GM12878 (cell line): Measurements from ENCODE around the gene MSRB2. TPM values are rescaled to one million over a fixed set of nuclear protein-coding genes. Genes with fewer than 3 reads are reported as not detected.

ENCODE experiments used
- ATAC-seq: fragments of 200-7000 bp; cut with Tn5 transposase; 3 replicates; pipeline ENCODE4 v1.9.1; 2020; ENCODE audit warnings: mild to moderate bottlenecking, moderate library complexity
- BruUV-seq: library from RNA; stranded (reverse); fragments of 400-500 nt; replicated peaks from 2 replicates; lab custom pipeline; 2021; lab: Mats Ljungman, UMichigan
- CTCF ChIA-PET: fragments of 300-600 bp; sonication (Branson Sonifier 250); formaldehyde crosslinking; extraction: SDS; loops from one replicate; lab custom pipeline; 2021; ENCODE audit warnings: inconsistent platforms; lab: Yijun Ruan, JAX
- POLR2A ChIA-PET: fragments of 350-600 bp; formaldehyde crosslinking; extraction: SDS; loops from one replicate; lab custom pipeline; 2021; ENCODE audit warnings: inconsistent platforms; lab: Charles Lee
- RAD21 ChIA-PET: fragments of 300-600 bp; sonication (Branson Sonifier 250); formaldehyde crosslinking; loops from one replicate; lab custom pipeline; 2023; ENCODE audit warnings: antibody characterized with exemption; ENCODE audit not compliant: unreplicated experiment; lab: Charles Lee
- SMC1A ChIA-PET: fragments of 300-600 bp; sonication (Branson Sonifier 250); formaldehyde crosslinking; loops from one replicate; lab custom pipeline; 2023; ENCODE audit not compliant: unreplicated experiment, uncharacterized antibody; lab: Charles Lee
- DNase-seq: peaks from one replicate; pipeline ENCODE4 v3.0.0-alpha.2; 2011; ENCODE audit warnings: low read depth, low spot score
- FAIRE-seq: peaks from 3 replicates; lab custom pipeline; 2011; peaks lifted over from hg19 to GRCh38; lab: Jason Lieb, UNC
- H2AFZ ChIP-seq: 2 replicates; pipeline ENCODE4 v1.6.0; 2011; ENCODE audit warnings: low read depth, low read length, control low read depth; ENCODE audit not compliant: control insufficient read depth
- H3K27ac ChIP-seq: 2 replicates; pipeline ENCODE4 v1.5.1; 2011; ENCODE audit warnings: control low read depth; ENCODE audit not compliant: control insufficient read depth, insufficient read depth
- H3K27me3 ChIP-seq, 2 experiments: replicated peaks in 1 of 2; 2 replicates each; pipeline versions ENCODE4 v1.6.0 to v1.6.1; 2011; ENCODE audit warnings: low read length in 1 of 2; ENCODE audit not compliant: control insufficient read depth in 2 of 2, insufficient read depth in 2 of 2
- H3K36me3 ChIP-seq, 2 experiments: 2 replicates each; pipeline ENCODE4 v1.5.1; 2011; ENCODE audit warnings: low read length in 1 of 2; ENCODE audit not compliant: control insufficient read depth in 2 of 2, insufficient read depth in 2 of 2
- H3K4me1 ChIP-seq: 2 replicates; pipeline ENCODE4 v1.6.1; 2011; ENCODE audit warnings: mild to moderate bottlenecking, low read length, moderate library complexity, mixed read lengths; ENCODE audit not compliant: control insufficient read depth, insufficient read depth
- H3K4me2 ChIP-seq: 2 replicates; pipeline ENCODE4 v1.6.0; 2011; ENCODE audit warnings: control low read depth; ENCODE audit not compliant: control insufficient read depth, insufficient read depth
- H3K4me3 ChIP-seq: fragments of 200-600 bp; sonication (generic); 2 replicates; pipeline ENCODE4 v1.5.1; 2016
- H3K79me2 ChIP-seq: 2 replicates; pipeline ENCODE4 v1.6.0; 2011; ENCODE audit warnings: low read length; ENCODE audit not compliant: control insufficient read depth, insufficient read depth
- H3K9ac ChIP-seq: 2 replicates; pipeline ENCODE4 v1.8.0; 2011; ENCODE audit warnings: low read length, control low read depth, mixed read lengths; ENCODE audit not compliant: control insufficient read depth, insufficient read depth
- H3K9me3 ChIP-seq: replicated peaks from 3 replicates; pipeline ENCODE4 v1.5.1; 2011; ENCODE audit warnings: mild to moderate bottlenecking, low read length; ENCODE audit not compliant: control insufficient read depth, insufficient read depth
- H4K20me1 ChIP-seq: 2 replicates; pipeline ENCODE4 v1.6.0; 2011; ENCODE audit not compliant: control insufficient read depth, insufficient read depth
- CUX1 ChIP-seq: IDR thresholded peaks from 2 replicates; pipeline ENCODE4 v1.6.1; 2012; ENCODE audit warnings: improper control_type of control experiment, low read depth, low read length; ENCODE audit not compliant: insufficient replicate concordance
- FOXM1 ChIP-seq: IDR thresholded peaks from 2 replicates; pipeline ENCODE4 v1.6.1; 2012; ENCODE audit warnings: low read depth, mild to moderate bottlenecking, inconsistent platforms, low read length, moderate library complexity
- NFYA ChIP-seq: IDR thresholded peaks from 2 replicates; pipeline ENCODE4 v1.6.1; 2011; ENCODE audit warnings: low read depth, mild to moderate bottlenecking, low read length, improper control_type of control experiment, borderline replicate concordance
- NR2F1 ChIP-seq: fragments of 450-650 bp; conservative IDR thresholded peaks from 2 replicates; pipeline ENCODE4 v1.6.1; 2017; ENCODE audit warnings: mild to moderate bottlenecking
- RELA ChIP-seq: fragments of 450-650 bp; IDR thresholded peaks from 2 replicates; pipeline ENCODE4 v1.8.0; 2014; ENCODE audit warnings: borderline replicate concordance; ENCODE audit not compliant: partially characterized antibody
- SMARCA5 ChIP-seq: fragments of 450-650 bp; IDR thresholded peaks from 2 replicates; pipeline ENCODE4 v1.6.1; 2017; ENCODE audit warnings: mild to moderate bottlenecking
- SP1 ChIP-seq: IDR thresholded peaks from one replicate; pipeline ENCODE4 v1.6.1; 2011; ENCODE audit warnings: low read depth, low read length
- WGBS: methylation state at CpG from one replicate; pipeline ENCODE4 v1.1.6; 2016; ENCODE audit warnings: low lambda C conversion rate; ENCODE audit not compliant: insufficient replicate concordance, insufficient coverage; ENCODE audit errors: missing lambda C conversion rate; 5-methylcytosine and 5-hydroxymethylcytosine counted together
- in situ Hi-C: fragments of 300-500 bp; cut with MboI; formaldehyde crosslinking; loops from 9 replicates; pipeline ENCODE4 v1.14.3; 2018; ENCODE audit warnings: mixed read lengths
- intact Hi-C: fragments of 100-400 bp; cut with micrococcal nuclease; formaldehyde crosslinking; loops from one replicate; pipeline ENCODE4 v1.14.2; 2022; ENCODE audit not compliant: unreplicated experiment
- polyA plus RNA-seq, 11 experiments: library from polyadenylated mRNA; depleted of rRNA in 4 of 11; unstranded in 6 of 11; stranded (reverse) in 5 of 11; fragments of >200 nt; fragmentation: Nextera tagmentation in 4 of 11; fragmentation: Illumina TruSeq in 1 of 11; extraction: Ambion mirVana in 4 of 11; extraction: Trizol in 1 of 11; gene quantifications; 1 replicate in 1 of 11; 2 replicates in 10 of 11; pipeline versions ENCODE4 v1.2.1 to v1.2.3, GENCODE V29; 2011 to 2016; ENCODE audit warnings: inconsistent platforms in 2 of 11, missing spikeins in 2 of 11, low read depth in 1 of 11
- total RNA-seq, 4 experiments: library from RNA; depleted of rRNA in 3 of 4; stranded (reverse); fragments of >200 nt in 3 of 4; fragmentation: Illumina TruSeq in 1 of 4; extraction: Trizol in 1 of 4; gene quantifications; 2 replicates each; pipeline versions ENCODE4 v1.2.1 to v1.2.3, GENCODE V29; 2013 to 2021

The MSRB2 gene
- total and polyA plus RNA-seq, 10 of the 15 experiments (the other 5 are each of a cell fraction or from before 2014, with no cell fraction given): 1.5 to 18.6 (median 6.2) TPM

DNA sequence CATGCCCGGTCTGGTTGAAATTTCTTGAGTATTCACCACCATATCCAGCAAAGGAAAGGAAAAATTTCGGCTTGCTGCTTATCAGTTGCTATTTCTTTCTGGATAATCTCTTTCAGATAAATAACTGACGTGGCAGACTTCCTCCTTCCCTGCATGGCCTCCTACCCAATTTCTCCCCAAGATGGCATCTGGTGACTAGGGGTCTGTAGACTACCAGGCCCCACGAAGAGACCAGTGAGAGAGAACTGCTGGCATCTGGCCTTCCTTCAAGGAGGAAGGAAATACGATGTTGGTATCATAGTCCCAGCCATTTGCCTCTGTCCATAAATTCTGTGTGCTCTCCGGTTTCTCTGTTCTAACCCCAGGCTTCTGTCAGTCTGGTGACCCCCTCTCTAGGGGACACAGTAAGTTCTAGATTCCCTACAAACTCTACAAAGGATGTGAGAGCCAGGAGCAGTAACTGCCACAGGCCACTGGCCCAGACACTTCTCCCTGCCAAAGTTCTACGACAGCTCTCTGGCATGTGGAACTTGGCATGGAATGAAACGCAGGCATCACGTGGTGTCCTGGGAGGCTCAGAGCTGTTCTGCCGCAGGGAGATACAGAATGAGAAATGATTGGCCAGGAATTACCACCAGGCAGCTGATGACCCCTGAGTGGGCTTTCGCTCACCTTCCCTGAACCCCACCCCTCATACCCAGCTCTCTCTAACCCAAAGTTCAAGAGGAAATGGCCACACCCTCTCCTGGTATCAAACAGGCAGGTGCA, 30.0 kb upstream of the MSRB2 start:
- intact Hi-C loops (loop anchor here (5.0 to 10.0 kb wide), 2 partner anchors 491 to 813 kb away; no protein-coding TSS in a partner anchor), in situ Hi-C loops (no loop called here)
- no peak overlapping the region for H3K4me2 ChIP-seq
- TF ChIP-seq SMARCA5: no peak
- no peak for TF ChIP-seq SP1
- TF ChIP-seq RELA: no peak
- TF ChIP-seq NFYA: no peak
- no peak for TF ChIP-seq CUX1
- TF ChIP-seq FOXM1: no peak
- TF ChIP-seq NR2F1: no peak
- ChIA-PET POLR2A (no interaction called here), CTCF (interaction anchor here (1.2 to 1.4 kb wide), 2 partner anchors 12 to 76 kb away, joined by 3 to 6 read pairs; no protein-coding TSS in a partner anchor), RAD21 (no interaction called here), SMC1A (interaction anchor here (1.4 kb wide), 1 partner anchor 76 kb away, joined by 8 read pairs; no protein-coding TSS in a partner anchor)
- peaks cover 12% of the 10 kb centered on the region for H3K4me1 ChIP-seq
- no peaks in the 10 kb centered on the region for H4K20me1 ChIP-seq
- BruUV-seq: no TSS peak
- no peak overlapping the region for H3K4me3 ChIP-seq
- no peak overlapping the region for H3K27ac ChIP-seq
- no peaks in the 10 kb centered on the region for H3K9me3 ChIP-seq
- ATAC-seq (no peak), FAIRE-seq (no peak), DNase-seq (no peak)
- 55% methylated on average over 11 of the region's 11 CpGs for WGBS
- H3K79me2 ChIP-seq: no peaks in the 10 kb centered on the region
- no peak overlapping the region for H2AFZ ChIP-seq
- no peak overlapping the region for H3K9ac ChIP-seq
- no peaks in the 10 kb centered on the region for H3K27me3 ChIP-seq
- H3K36me3 ChIP-seq: no peaks in the 10 kb centered on the region
